NCI-H345 treated with DMSO at 0.1 percent for 48 hours (cell line): ENCODE measurements around the gene FGD5.

ENCODE experiments used
- DNase-seq: peaks from one replicate; lab custom pipeline; 2025; ENCODE audit not compliant: unreplicated experiment; lab: John Stamatoyannopoulos, UW

FGD5 gene

DNA sequence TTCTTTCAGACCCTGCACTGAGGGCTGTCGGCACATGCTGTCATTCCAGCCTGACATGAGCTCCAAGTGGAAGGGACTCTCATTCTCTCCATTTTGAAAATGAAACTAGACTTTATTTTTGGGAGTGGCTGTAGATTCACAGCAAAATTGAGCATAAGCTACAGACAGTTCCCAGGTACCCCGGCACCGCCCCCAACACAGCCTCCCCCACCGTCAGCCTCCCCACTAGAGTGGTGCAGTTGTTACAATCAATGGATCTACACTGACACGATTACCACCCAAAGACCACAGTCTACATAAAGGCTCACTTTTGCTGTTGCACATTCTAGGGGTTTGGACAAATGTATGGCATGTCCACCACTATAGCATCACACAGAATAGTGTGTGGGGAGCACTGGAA, 29.5 kb upstream of the FGD5 start:
- DNase-seq: no peak

DNA sequence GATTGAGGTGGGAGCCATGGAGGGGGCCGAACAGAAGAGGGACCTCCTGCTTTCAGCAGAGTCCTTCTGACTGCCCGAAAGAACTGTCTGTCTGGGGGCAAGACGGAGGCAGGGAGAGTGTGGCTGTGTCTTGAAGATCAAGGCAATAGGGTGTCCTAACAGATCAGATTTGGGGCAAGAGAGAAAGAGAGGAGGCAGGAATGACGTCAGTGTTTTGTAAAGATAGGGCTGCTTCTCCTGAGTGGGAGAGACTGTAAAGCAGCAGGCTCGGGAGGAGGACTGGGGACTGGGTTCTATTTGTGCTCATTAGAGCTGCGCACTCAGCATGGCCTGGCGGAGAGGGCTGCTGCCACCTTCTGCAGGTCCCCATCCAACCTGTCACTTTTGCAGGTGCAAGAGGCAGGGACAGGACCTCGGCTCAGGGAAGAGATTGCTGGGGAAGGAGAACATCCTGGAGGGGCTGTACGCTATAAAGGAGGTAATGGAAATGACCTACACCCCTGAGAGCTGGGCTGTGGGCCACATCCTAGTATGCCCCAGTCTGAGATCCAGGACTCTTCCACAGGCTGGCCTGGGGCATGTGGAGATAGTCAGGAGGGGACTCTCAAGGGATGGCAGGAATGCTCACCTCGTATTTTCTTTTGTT, 29.0 kb upstream of the FGD5 start:
- no peak for DNase-seq

- peak; percentile 23 for DNase-seq
Measured at GRCh38 chr3:14791343-14791945, 27.3 kb upstream of the FGD5 start.

DNA sequence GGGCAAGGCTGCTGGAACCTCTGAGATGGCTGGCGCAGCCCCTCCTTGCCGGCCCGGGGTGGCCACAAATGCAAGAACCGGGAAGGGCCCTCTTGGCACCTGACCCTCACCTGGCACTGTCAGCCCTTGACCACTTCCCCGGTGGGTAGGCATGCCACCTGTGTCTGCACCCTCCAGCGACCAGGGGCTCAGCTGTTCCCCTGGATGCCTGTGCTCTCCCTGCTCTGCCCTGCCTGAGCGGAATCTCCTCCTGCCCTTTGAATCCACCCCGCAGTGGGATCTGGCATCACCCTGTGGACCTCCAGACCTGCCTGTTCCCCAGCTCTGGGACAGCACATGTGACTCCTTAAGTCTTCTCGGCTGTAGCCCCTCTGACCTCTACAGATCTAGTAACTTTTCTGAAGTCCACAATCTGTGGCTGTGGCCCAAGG, 26.1 kb upstream of the FGD5 start:
- DNase-seq: no peak

GRCh38 chr3:14793126-14793857, 25.5 kb upstream of the FGD5 start:
- DNase-seq: no peak

GRCh38 chr3:14793858-14794234, 24.9 kb upstream of the FGD5 start:
- no peak for DNase-seq

GRCh38 chr3:14794435-14794834, 24.3 kb upstream of the FGD5 start:
- DNase-seq: no peak

DNA sequence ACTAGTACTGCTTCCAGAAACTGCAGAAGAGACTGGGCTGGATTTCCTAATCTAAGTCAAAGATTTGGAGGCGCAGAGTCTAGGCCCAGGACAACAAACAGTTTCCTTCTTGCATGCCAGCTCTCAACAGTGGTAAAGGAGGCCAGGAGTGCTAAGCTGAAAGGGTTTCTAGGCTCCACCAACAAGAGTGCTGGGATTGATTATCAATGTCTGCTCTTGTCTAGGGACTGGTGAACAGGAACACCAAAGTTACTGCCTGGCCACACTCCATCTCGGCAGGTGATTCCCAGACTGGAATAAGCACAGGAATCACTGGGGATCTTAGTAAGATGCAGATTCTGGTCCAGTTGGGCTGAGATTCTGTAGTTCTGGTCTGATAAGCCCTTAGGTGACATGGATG, 22.8 kb upstream of the FGD5 start:
- no peak for DNase-seq

GRCh38 chr3:14796403-14797077, 22.2 kb upstream of the FGD5 start:
- no peak for DNase-seq

- no peak for DNase-seq
Measured at GRCh38 chr3:14797731-14798130, 21.0 kb upstream of the FGD5 start.

DNA sequence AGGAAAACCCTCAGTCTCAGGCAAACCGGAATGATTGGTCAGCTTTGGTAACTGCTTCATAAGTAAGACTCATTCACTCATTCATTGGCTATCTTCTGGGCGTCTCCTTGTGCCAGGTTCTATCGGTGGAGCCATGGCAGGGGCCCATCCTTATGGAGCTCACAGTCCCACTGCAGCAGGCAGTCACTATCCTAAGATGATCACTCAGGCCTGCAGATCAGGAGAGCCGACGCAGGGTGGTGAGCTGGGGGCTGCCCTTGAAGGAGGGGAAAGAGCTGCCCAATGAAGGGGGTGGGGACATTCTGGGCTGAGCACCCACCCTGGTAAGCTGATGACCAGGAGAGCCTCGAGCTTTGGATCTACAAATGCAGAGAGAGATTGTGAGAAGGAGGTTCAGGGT, 20.5 kb upstream of the FGD5 start:
- DNase-seq: no peak

- no peak for DNase-seq
Measured at GRCh38 chr3:14799146-14799545, 19.6 kb upstream of the FGD5 start.

DNA sequence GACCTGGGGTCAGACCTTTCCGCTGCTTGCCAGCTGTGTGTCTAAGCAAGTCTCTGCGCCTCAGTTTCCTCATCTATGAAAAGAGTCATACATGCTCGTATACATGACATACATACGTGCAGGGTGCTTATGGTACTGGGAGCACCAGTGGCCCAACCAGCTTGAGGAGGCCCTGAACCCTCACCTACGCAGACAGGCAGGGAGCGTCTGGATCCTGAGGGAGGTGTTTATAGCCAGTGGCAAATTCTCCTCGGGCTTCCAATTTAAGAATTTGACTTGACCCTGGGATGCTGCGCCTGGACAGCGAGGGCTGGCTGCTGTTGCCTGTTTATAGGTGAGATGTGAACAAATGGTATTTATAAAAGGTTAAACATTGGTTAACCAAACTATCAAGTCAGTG, 17.7 kb upstream of the FGD5 start:
- DNase-seq: no peak

DNA sequence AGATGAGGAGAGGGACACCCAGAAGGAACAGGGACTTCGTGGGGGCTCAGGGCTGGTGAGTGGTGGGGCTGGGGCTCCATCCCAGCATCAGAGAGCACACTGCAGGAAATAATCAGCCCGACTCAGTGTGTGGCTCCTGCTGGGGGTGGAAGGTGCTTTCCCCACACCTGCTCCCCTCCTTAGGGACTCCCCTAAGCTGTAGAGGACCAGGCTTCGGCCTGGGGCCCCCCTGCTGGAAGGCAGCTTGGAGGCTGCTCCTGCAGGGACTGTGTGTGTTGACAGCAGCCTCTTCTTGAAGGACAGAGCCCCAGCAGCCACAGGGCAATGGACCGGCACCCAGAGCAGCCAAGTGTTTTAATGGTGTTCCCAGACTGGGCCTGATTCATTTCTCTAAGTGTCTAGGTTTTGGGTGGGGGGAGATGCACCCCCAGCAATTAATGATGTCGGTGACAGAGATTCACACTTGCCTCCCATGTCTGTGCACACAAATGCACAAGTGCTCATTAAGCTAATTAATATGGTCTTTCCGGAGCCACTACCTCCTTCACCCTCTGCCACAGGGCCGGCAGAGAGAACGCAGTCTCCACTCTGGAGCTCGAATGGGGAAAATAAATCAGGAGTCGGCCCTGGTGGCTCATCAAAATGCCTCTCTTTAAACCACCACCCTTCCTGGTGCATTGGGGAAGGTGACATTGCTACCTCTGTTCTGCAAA, 16.9 kb upstream of the FGD5 start:
- DNase-seq: no peak

DNA sequence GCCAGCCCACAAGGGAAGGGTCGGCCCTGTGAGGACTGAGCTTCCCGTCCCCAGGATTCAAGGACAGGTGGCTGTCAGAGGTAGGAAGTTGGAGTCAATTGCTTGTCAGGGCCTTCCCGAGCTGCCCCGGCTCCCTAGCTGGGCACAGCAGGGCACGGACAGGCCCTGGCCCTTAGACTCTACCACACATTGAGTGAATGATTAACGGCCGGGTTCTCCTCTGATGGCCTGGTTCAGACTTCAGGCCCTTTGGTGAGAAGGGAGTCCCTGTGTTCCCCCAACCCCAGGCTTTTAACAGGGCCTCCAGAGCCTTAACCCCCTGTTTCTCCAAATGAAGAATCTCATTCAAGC, 16.4 kb upstream of the FGD5 start:
- no peak for DNase-seq

DNA sequence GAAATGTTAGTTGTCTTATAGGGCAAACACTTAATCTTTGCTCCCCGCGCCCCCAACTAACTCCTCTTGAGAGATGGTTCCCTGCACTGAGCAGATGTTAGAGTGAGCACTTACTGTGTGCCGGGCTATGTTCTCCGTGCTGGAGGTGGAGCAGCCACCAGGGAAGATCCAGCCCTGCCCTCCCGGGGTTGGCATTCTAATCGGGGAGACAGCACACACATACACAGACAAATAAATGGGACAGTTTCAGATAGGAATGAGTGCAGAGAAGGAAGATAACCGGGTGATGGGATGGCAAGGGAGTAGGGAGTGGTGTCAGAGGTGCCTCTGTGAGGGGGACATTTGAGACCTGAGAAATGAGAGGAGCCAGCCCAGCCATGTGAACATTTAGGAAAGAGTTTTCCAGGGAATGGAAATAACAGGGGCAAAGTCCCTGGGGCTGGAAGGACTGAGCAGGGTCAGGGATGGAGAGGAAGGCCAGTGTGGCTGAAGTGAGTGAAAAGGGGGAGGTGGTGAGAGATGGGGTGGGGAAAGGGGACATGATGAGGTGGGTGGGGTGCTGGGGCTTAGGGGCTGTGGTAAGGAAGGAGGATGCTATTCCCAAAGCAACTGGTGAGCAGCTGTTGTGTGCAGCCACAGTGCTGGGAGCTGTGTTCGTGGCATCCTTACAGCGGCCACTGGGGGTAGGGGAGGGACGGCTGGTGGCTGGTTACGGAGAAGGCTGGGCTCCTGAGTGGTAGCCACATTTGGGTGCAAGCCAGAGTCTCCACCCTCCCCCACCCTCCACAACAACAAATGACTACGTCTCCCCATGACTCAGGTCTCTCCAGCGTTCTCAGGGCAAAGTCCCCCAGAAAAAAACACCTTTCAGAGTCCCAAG, 15.4 kb upstream of the FGD5 start:
- no peak for DNase-seq

GRCh38 chr3:14803981-14804834, 14.6 kb upstream of the FGD5 start:
- no peak for DNase-seq

DNA sequence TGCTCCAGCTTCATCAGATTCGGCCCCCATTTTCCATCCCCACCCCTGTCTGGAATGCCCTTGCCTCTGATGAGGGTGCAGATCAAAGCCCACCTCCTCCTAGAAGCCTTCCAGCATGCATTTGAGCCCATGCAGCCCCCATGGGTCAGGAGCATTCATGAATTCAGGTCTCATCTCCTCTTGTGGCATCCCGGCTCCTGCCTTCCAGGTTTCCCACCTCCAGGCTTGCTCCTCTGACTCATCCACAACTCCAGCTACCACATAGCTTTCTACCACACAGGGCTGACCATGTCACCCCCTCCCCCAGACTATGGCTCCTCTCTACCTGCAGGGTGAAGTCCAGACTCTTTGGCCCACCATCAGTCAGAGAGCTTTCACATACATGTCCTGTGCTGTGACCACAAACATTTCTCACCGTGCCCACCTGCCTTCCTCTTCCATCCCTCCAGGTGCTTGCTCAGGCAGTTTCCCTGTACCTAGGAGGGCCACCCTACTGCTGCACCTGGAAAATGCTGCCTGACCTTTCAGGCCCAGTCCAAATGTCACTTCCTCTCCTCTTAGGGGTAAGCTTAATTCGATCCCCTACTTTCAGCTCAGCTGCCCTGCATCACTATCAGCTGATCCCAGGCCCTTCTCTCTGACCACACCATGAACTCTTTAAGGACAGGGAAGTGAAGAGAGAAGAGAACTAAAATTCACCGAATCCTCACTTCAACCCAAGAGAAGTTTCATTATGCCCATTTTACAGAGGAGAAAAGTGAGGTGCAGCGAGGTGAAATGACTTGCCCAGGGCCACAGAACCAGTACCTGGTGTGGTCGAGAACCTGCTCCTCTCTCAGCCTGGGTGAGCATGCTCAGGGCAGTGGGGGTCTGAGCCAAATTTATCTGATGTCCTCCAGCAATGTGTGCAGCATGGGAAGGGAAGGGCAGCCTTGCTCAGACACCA, 13.7 kb upstream of the FGD5 start:
- DNase-seq: no peak
